Type B pancreatic cell (in vitro differentiated cells): ENCODE measurements around the gene CLEC18B. TPM values are rescaled to one million over a fixed set of nuclear protein-coding genes. Genes with fewer than 3 reads are reported as not detected.
A peak's percentile ranks its signal among the peaks of the same experiment; 100 is the strongest.
"Not testable (repeated sequence)": the region's sequence is repeated elsewhere in the genome, so short reads cannot be mapped to it uniquely, and the experiment has no call there.

Experiments
- DNase-seq: peaks from one replicate; pipeline ENCODE4 v3.0.0; 2021; ENCODE audit warnings: mixed read lengths; ENCODE audit not compliant: unreplicated experiment; ENCODE audit errors: extremely low spot score
- H3K27ac Mint-ChIP-seq: 2 replicates; pipeline ENCODE4 v1.8.0; 2021; ENCODE audit warnings: mild to moderate bottlenecking, mixed read lengths
- H3K27me3 Mint-ChIP-seq: 2 replicates; pipeline ENCODE4 v1.8.0; 2021; ENCODE audit warnings: mixed read lengths
- H3K36me3 Mint-ChIP-seq: 2 replicates; pipeline ENCODE4 v1.8.0; 2021; ENCODE audit warnings: mixed read lengths
- H3K4me1 Mint-ChIP-seq: one replicate; pipeline ENCODE4 v1.8.0; 2021; ENCODE audit warnings: mixed read lengths; ENCODE audit not compliant: unreplicated experiment
- H3K4me3 Mint-ChIP-seq: 2 replicates; pipeline ENCODE4 v1.8.0; 2021; ENCODE audit warnings: mild to moderate bottlenecking, mixed read lengths
- H3K9me3 Mint-ChIP-seq: 2 replicates; pipeline ENCODE4 v1.8.0; 2021; ENCODE audit warnings: mixed read lengths
- total RNA-seq: library from RNA; stranded (reverse); gene quantifications from 2 replicates; pipeline ENCODE4 v1.2.1, GENCODE V29; 2021; ENCODE audit warnings: low replicate concordance
- TF ChIP-seq, protein P1 (sequence below): fragments of 200-600 bp; sonication (generic); conservative IDR thresholded peaks from 2 replicates; pipeline ENCODE4 v1.5.0; 2021; ENCODE audit warnings: antibody characterized with exemption, mild to moderate bottlenecking

CLEC18B gene
- total RNA-seq, 1 donor from 2014 or later: 8.2 TPM

DNA sequence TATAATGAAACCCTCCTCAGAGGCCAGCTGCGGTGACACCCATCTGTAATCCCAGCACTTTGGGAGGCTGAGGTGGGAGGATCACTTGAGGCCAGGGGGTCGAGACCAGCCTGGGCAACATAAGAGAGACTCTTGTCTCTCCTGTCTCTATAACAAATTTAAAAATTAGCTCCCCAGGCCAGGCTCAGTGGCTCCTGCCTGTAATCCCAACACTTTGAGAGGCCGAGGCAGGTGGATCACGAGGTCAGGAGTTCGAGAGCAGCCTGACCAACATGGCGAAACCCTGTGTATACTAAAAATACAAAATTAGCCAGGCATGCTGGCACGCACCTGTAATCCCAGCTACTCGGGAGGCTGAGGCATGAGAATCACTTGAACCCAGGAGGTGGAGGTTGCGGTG is 27.1 kb downstream of the CLEC18B start:
- H3K27ac Mint-ChIP-seq, H3K36me3 Mint-ChIP-seq, H3K27me3 Mint-ChIP-seq, H3K4me3 Mint-ChIP-seq, H3K9me3 Mint-ChIP-seq, DNase-seq, H3K4me1 Mint-ChIP-seq: not testable (repeated sequence)

DNA sequence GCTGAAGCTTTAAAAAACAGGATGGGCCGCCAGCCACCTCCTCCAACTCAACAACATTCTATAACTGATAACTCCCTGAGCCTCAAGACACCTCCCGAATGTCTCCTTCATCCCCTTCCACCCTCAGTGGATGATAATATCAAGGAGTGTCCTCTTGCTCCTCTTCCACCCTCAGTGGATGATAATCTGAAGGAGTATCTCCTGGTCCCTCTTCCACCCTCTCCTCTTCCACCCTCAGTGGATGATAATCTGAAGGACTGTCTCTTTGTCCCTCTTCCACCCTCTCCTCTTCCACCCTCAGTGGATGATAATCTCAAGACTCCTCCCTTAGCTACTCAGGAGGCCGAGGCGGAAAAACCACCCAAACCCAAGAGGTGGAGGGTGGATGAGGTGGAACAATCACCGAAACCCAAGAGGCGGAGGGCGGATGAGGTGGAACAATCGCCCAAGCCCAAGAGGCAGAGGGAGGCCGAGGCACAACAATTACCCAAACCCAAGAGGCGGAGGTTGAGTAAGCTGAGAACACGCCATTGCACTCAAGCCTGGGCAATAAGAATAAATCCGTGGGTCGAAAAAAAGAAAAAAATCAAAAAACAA is 29.7 kb downstream of the CLEC18B start:
- not testable (repeated sequence) for H3K4me3 Mint-ChIP-seq, DNase-seq, H3K4me1 Mint-ChIP-seq, H3K27ac Mint-ChIP-seq, H3K27me3 Mint-ChIP-seq, H3K36me3 Mint-ChIP-seq, H3K9me3 Mint-ChIP-seq

DNA sequence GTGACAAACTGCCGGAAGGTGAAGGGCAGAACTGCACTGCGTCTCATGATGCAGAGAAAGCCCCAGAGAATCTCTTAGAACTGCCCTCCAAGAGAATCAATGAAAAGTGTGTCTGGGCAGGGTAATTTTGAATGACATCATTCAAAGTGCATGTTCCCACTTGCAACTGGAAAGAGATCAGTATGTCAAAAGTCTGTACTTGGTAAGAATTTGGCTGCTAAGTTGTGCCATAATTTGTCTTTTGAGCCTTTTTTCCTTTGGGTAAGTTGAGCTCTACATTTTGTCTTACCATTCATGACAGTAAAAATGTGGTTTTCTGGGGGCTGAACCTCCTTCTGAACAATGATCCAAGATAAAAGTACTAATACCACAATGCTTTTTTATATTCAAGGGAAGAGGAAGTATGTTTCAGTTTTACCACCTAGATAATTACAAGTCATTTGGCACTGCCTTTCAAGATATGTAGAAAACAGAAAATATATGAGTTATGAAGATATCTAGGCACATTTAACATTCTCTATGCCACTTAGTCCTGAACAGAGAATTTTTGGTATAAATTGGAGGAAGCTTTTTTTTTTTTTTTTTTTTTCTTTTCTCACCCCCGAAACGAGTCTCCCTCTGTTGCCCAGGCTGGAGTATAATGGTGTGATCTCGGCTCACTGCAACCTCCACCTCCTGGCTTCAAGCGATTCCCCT is 38.8 kb downstream of the CLEC18B start:
- DNase-seq, H3K4me3 Mint-ChIP-seq, H3K27me3 Mint-ChIP-seq, H3K36me3 Mint-ChIP-seq, H3K9me3 Mint-ChIP-seq, H3K4me1 Mint-ChIP-seq, H3K27ac Mint-ChIP-seq: not testable (repeated sequence)

DNA sequence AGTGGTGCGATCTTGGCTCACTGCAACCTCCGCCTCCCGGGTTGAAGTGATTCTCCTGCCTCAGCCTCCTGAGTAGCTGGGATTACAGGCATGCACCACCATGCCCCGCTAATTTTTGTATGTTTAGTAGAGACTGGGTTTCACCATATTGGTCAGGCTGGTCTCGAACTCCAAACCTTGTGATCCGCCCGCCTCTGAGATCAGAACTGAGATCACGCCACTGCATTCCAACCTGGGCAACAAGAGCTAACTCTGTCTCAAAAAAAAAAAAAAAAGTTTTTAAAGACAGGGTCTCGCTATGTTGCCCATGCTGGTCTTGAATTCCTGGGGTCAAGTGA is 47.5 kb downstream of the CLEC18B start:
- not testable (repeated sequence) for H3K36me3 Mint-ChIP-seq, H3K27ac Mint-ChIP-seq, DNase-seq

DNA sequence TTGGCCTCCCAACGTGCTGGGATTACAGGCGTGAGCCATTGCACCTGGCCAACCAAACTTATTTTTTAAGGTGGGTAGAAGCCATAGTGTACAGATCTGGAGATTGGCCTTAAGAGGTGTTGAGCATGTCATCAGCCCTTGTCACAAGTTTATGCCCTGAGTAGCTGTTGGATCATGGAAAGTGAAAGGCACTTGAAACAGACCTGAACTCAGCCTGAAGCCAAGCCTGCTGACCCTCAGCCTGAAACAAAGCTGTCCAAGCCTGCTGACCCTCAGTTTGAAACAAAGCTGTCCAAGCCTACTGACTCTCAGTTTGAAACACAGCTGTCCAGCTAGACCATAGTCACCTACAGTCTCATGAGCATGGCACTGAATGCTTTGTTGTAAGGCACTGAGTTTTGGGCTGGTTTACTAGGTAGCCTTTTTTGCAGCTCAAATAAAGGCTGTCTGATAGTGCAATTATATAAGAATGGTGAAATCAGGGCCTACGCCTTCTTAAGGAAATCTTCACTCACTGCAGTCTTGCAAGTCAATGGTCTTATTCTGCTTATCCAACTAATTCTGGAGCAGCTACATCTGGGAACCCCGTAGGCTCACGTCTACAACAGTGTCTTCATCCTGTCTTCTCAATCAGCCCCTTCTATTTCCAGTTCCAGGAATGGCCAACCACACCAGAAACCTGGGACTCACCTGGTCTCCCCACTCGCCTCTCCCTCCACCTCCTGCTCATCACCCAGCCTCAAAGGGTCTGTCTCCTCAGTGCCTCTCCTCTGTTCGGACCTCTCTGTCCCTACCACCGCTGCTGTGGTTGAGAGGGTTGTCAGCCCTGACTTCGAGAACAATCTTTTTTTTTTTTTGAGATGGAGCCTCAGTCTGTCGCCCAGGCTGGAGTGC is 48.1 kb downstream of the CLEC18B start:
- no peak for DNase-seq
- peaks cover 3% of the 10 kb centered on the region for H3K27me3 Mint-ChIP-seq
- no peaks in the 10 kb centered on the region for H3K4me1 Mint-ChIP-seq
- H3K4me3 Mint-ChIP-seq: no peak overlapping the region
- H3K27ac Mint-ChIP-seq: no peak overlapping the region
- no peaks in the 10 kb centered on the region for H3K9me3 Mint-ChIP-seq
- H3K36me3 Mint-ChIP-seq: no peaks in the 10 kb centered on the region
- TF ChIP-seq, protein P1, sequence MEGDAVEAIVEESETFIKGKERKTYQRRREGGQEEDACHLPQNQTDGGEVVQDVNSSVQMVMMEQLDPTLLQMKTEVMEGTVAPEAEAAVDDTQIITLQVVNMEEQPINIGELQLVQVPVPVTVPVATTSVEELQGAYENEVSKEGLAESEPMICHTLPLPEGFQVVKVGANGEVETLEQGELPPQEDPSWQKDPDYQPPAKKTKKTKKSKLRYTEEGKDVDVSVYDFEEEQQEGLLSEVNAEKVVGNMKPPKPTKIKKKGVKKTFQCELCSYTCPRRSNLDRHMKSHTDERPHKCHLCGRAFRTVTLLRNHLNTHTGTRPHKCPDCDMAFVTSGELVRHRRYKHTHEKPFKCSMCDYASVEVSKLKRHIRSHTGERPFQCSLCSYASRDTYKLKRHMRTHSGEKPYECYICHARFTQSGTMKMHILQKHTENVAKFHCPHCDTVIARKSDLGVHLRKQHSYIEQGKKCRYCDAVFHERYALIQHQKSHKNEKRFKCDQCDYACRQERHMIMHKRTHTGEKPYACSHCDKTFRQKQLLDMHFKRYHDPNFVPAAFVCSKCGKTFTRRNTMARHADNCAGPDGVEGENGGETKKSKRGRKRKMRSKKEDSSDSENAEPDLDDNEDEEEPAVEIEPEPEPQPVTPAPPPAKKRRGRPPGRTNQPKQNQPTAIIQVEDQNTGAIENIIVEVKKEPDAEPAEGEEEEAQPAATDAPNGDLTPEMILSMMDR: no peak

More for the DNA sequence above, 47.5 kb downstream of the CLEC18B start:
- H3K4me1 Mint-ChIP-seq, H3K9me3 Mint-ChIP-seq, H3K27me3 Mint-ChIP-seq, H3K4me3 Mint-ChIP-seq: not testable (repeated sequence)

DNA sequence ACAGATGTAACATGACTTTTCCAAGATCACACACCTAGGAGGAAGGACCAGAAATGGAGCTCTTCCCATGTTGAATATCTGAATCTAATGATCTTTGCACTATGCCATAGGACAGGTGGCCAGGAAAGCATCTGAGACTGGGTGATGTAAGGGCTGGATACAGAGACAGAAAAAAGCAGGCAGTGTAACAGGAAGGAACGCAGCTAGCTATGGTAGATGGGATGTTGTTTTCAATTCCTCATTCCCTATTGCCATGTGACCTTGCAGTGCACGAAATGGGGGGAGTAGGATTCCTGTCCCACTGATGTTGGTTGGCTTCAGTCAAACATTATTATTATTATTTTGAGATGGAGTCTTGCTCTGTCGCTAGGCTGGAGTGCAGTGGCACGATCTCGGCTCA is 48.9 kb downstream of the CLEC18B start:
- no peaks in the 10 kb centered on the region for H3K9me3 Mint-ChIP-seq

DNA sequence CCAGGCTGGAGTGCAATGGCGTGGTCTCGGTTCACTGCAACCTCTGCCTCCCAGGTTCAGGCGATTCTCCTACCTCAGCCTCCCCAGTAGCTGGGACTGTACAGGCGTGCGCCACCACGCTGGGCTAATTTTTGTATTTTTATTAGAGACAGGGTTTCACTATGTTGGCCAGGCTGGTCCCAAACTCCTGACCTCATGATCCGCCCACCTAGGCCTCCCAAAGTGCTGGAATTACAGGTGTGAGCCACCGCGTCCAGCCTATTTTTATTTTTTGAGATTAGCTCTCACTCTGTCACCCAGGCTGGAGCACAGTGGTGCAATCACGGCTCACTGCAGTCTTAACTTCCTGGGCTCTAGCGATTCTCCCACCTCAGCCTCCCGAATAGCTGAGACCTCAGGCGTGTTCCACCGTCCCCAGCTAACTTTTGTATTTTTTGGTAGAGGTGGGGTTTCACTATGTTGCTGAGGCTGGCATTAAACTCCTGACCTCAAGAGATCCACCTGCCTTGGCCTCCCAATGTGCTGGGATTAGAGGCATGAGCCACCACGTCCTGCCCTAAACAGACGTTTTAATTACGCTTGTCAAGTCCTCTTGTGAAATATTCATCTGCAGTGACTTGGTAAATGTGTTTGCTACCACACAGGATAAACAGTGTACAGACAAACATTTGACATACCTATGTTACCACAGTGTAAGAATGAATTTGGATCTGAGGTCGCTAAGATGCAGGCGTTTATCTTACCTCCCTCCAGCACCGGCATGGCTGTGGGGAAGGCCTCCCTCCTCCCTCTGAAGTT is 50.7 kb downstream of the CLEC18B start:
- H3K4me3 Mint-ChIP-seq, H3K27me3 Mint-ChIP-seq, H3K9me3 Mint-ChIP-seq, H3K4me1 Mint-ChIP-seq, H3K27ac Mint-ChIP-seq, DNase-seq, H3K36me3 Mint-ChIP-seq: not testable (repeated sequence)

More for the DNA sequence above, 48.9 kb downstream of the CLEC18B start:
- H3K4me1 Mint-ChIP-seq: peaks cover 1% of the 10 kb centered on the region
- TF ChIP-seq, protein P1: no peak
- H3K36me3 Mint-ChIP-seq: no peaks in the 10 kb centered on the region
- peaks cover 3% of the 10 kb centered on the region for H3K27me3 Mint-ChIP-seq
- no peak overlapping the region for H3K27ac Mint-ChIP-seq
- no peak for DNase-seq
- H3K4me3 Mint-ChIP-seq: no peak overlapping the region

DNA sequence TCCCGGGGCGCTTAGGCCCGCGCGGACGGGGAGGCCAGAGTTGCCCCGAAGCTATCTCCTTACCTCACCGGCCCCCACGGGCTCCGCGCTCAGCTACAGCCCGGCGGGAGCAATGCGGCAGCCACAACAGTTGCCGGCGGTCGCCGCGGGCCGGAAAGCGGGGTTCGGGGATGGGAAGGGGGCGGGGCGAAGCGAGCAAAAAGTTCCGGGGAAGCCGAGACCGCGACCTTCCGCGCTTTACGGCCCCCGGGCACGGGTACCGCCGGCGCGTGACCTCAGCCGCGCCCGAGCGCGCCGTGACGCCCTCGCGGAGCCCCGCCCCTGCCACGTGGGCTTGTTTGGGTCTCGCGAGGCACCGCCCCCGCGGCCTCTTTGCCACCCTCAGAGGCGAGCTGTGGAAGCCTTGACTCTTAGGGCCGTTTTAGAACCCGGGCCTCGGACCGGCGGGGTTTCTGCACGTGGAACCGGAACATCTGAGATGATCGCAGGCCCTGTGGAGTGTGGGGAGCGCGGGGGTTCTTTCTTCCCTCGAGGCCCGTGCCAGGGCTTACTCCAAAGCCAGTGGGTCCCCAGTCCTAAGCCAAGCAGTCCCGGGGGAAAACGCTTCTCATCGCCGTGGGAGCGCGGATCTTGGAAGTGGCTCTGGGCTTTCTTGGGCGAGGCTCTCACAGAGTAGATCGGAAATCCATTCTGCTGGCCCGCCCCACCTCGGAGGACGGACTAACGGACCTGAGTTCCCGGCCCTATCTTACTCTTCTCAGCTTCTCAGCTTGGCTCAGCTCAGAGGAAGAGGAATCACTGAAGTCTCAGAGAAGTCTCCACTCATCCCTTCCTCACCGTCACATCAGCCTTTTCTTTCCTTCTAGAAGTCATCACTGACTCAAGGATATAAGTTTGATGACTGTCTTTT is 53.0 kb downstream of the CLEC18B start:
- Mint-ChIP-seq H3K27ac (peak overlapping the region; percentile 89), H3K4me3 (peak overlapping the region; percentile 94)
- not testable (repeated sequence) for H3K9me3 Mint-ChIP-seq, H3K27me3 Mint-ChIP-seq, H3K36me3 Mint-ChIP-seq, H3K4me1 Mint-ChIP-seq
- DNase-seq: peak; percentile 98

DNA sequence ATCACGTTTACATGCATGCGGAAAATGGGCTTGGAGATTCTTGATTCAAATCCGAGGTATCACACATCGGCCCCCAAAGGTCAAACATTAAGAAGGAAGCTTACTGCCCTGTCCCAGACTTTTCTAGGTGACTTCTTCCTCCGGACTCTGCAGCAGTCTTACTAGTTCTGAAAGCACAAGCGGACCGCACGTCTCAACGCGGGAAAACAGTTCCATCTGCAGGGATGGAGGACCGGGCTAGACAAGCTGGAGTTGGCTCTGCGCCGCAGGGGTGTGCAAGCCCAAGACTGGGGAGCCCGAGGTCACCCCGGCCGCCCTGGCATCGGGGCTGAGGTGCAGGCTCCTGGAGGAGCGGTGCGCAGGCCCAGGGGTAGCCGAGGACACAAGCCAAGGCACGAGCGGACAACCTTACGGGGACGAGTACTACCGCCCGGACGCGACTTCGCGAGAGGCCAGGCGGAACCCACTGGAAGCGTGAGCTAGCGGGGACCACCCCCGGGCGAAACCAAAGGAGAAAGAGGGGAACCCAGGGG is 53.7 kb downstream of the CLEC18B start:
- H3K9me3 Mint-ChIP-seq, H3K4me1 Mint-ChIP-seq, H3K27me3 Mint-ChIP-seq, H3K36me3 Mint-ChIP-seq: not testable (repeated sequence)
- Mint-ChIP-seq H3K4me3 (peak overlapping the region; percentile 94), H3K27ac (peak overlapping the region; percentile 89)
- DNase-seq: peak; percentile 75
